Inflammatory macrophage treated with lipopolysaccharide for 4 hours (primary cell): ENCODE results near the gene GPR176.
"Not testable (repeated sequence)": the region's sequence is repeated elsewhere in the genome, so short reads cannot be mapped to it uniquely, and the experiment has no call there.

Experiments
- DNase-seq: peaks from one replicate; pipeline ENCODE4 v3.0.0-alpha.2; 2020

Gene GPR176

GRCh38 chr15:39935241-39935640 is 15.2 kb upstream of the GPR176 start:
- no peak for DNase-seq

- no peak for DNase-seq
These were observed 14.5 kb upstream of the GPR176 start for GRCh38 chr15:39934397-39935071.

- DNase-seq = no peak
These were observed 11.5 kb upstream of the GPR176 start for GRCh38 chr15:39931615-39932014.

DNA sequence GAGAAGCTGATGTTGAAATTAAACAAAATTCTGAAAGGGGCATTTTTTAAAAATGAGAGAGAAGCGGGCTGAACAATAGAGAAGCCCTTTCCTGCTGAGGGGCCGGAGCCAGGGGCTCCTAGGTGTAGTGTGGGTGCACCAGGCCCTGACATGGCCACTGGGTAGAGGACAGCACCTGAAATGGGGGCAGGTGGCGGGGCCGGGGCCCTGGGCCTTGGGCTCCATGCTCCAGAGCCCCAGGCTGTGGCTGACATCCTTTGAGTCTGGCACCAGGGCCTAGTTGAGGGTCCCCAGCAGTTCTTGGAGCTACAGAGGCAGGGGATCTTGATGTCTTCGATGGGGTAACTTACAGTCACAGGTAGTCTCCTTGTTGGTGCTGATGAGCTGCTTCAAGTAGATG is 6.5 kb upstream of the GPR176 start:
- no peak for DNase-seq

- peak; percentile 42 for DNase-seq
These were observed 5.2 kb upstream of the GPR176 start for GRCh38 chr15:39925112-39925842.

DNA sequence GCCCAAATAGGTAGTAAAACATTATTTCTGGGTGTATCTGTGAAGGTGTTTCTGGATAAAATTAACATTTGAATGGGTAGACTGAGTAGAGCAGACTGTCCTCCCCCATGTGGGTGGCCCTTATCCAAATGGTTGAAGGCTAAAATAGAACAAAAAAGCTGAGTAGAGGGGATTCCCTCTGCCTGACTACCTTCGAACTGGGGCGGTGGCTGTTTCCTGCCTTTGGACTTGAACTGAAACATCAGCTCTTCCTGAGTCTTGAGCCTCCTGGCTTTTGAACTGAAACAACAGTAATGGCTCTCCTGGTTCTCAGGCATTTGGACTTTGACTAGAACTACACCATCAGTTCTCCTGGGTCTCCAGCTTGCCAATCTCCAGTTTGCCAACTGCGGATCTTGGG is 4.4 kb upstream of the GPR176 start:
- no peak for DNase-seq

DNA sequence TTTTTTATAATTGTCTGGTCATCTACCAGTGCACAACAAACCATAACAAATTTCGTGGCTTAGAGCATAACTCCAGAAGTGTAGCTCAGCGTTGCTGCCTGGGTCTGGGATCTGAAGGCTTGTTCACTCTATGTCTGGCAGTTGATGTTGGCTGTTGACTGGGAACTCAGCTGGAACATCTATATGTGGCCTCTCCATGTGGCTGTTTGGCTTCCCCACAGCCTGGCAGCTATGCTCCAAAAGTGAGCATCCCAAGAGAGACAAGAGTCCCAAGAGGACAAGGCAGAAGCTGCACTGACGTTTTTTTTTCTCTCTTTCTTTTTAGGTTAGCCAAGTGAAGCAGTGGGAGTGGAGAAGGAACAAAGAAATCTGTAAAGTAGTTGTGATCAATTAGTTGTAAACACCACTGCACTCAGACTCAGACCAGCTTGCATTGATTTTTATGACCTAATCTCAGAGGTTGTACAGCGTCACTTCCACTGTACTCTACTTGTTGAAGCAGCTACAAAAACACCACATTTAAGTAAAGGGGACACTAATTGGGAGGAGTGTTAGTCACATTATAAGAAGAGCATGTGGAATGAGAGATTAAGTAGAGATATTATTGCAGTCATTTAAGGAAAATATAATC is 2.5 kb upstream of the GPR176 start:
- no peak for DNase-seq

- no peak for DNase-seq
These were observed 1.2 kb upstream of the GPR176 start for GRCh38 chr15:39921274-39921638.

GRCh38 chr15:39920510-39921273 is 626 bp upstream of the GPR176 start:
- DNase-seq = peak; percentile 87

DNA sequence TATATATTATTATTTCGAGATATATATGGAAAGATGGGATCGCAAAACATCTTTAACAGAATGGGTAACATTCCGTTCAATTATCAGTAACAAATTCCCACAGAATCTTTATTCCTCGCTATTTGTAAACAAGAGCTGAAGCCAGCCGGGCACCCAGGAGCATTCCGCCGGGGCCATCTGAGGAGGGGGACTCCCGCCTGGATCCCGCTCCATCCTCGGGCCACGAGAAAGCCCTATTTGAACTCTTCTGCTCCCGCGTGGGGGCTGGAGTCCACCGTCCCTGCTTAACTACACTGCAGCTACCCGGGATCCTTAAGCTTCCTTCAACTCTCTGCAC is 687 bp downstream of the GPR176 start:
- no peak for DNase-seq

DNA sequence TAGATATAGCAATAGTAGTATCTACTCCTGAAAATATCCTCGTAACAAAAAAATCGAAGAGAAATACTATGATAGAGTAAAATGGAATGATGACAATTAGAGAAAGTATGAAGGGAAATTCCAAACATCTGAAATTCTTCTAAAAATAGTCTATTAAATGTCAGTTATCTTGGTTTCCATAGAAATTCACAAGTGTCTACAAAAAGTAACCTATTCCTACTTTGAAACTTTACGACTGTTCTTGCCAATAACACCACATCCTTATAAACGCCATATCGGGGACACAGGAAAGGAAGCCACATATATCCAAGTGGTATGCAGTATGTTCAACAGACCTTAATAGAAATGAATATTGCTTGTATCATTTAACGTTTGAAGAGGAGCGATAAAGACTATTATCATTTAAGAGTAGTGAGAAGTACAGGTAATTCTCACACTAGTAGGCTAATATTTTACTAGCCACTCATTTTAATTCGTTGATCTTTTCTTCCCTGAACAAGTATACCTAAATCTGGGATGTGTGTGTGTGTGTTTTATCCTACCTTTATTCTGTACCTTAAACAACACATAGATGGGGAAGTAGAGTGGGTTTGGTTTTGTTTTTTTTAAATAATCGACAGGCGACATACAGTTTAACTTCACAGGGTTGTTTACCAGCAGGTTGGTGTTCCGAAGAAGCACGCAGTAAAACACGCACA is 1.2 kb downstream of the GPR176 start:
- no peak for DNase-seq

- DNase-seq = no peak
These were observed 5.1 kb downstream of the GPR176 start for GRCh38 chr15:39914977-39915376.

- DNase-seq = no peak
These were observed 11.1 kb downstream of the GPR176 start for GRCh38 chr15:39909007-39909406.

DNA sequence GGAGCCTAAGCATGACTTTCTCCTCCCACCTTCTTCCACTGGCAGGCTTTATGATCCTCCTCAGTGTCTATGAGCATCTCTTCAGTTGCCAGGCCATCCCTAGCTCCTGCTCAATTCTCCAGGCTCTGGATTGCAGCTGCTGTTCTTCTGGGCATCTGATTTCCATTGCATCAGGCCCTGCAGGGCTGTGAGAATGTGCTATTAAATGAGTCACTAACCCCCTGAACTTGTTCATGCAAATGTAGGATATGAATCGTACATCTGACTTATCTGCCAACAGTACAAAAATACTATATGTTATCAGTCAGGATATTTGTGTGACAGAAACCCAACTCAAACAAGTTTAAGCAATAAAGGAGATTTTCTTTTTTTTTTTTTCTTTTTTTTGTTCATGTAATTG is 11.9 kb downstream of the GPR176 start:
- no peak for DNase-seq

GRCh38 chr15:39907216-39907615 is 12.8 kb downstream of the GPR176 start:
- DNase-seq = no peak

DNA sequence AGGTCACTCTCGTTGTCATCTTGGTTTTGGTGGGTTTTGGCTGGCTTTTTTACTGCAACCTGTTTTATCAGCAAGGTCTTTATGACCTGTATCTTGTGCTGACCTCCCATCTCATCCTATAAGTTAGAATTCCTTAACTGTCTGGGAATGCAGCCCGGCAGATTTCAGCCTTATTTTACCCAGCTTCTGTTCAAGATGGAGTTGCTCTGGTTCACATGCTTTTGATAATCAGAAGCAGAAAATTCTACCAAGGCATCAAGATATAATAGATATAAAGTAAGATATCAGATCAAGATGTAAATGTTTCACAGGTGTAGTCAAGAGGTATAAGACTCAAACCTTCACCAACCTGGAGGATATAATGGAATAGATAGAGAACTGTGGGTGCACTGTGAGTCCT is 16.0 kb downstream of the GPR176 start:
- no peak for DNase-seq

- no peak for DNase-seq
These were observed 21.7 kb downstream of the GPR176 start for GRCh38 chr15:39898317-39898716.

DNA sequence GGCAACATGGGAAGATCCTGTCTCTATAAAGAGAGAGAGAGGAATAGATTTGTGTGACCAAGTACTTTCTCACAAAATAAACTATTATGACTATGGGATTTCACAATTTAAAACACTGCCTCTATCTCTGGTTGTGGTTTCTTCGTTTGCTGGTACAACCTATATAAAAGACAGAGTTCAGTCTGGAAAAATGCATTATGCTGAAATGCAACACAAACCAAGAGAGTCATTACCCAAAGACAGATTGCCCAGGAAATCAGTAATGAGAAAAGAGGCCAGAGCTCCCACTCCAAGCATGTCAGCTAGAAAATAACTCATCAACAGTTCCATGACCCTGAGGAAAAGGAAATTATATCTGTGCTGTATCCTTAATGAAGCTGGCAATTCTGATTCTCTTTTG is 23.2 kb downstream of the GPR176 start:
- no peak for DNase-seq

DNA sequence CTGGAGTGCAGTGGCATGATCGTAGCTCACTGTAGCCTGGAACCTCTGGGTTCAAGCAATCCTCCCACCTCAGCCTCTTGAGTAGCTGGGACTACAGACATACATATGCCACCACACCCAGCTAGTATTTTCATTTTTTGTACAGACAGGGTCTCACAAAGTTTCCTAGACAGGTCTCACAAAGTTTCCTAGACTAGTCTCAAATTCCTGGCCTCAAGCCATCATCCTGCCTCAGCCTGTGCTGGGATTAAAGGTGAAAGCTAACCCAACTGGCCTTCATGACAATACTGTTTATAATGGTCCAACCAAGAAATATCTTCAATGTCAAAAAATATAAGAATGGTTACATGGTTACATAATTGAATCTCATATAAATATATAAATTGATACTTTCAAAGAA is 24.0 kb downstream of the GPR176 start:
- no peak for DNase-seq

- DNase-seq = not testable (repeated sequence)
These were observed 27.0 kb downstream of the GPR176 start for GRCh38 chr15:39893051-39893450.

DNA sequence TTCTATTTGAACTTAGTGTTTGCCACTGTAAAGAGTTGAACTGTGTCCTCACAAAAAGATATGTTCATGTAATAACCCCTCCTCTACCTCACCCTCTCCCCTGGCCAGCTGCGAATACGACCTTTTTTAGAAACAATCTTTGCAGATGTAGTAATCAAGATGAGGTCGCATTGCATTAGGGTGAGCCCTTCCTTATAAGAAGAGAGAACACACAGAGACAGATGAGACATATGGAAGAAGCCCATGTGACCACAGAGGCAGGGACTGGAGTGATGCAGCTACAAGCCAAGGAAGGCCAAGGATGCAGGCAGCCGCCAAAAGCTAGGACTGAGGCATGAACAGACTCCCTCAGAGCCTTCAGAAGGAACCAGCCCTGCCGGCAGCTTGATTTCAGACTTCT is 27.6 kb downstream of the GPR176 start:
- no peak for DNase-seq

- no peak for DNase-seq
These were observed 29.4 kb downstream of the GPR176 start for GRCh38 chr15:39890621-39891020.

DNA sequence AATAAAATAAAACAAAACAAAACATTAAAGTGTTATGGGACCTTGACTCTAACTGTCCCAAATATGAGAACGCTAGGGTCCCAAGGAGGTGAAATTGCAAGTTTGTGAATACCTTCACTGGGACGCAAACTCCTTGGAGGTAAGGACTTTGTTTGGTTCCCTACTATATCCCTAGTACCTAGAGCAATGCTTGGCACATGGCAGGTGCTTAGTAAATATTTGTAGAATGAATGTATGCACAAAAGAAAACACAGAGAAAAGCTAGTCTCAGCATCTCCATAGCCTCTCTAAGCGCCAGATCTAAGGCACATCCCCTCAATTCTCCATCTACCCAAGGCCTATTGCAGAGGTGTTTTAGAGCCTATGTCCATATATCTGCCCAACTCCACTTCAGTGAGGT is 30.5 kb downstream of the GPR176 start:
- DNase-seq = no peak
